MM.1S (cell line): ENCODE measurements around the gene UBIAD1.

Source experiments
- DNase-seq: peaks from one replicate; pipeline ENCODE4 v3.0.0-alpha.2; 2015
- H2AFZ ChIP-seq: fragments of 300-600 bp; sonication (generic); 2 replicates; pipeline ENCODE4 v1.6.0; 2016; ENCODE audit warnings: antibody characterized with exemption, low read length
- H3F3A ChIP-seq: fragments of 300-600 bp; sonication (generic); 2 replicates; pipeline ENCODE4 v1.6.1; 2016; ENCODE audit warnings: mild to moderate bottlenecking, antibody characterized with exemption, low read length, moderate library complexity, mixed read lengths; ENCODE audit not compliant: insufficient read depth
- H3K27ac ChIP-seq: fragments of 300-600 bp; sonication (generic); 2 replicates; pipeline ENCODE4 v1.5.1; 2016; ENCODE audit warnings: mild to moderate bottlenecking, low read length
- H3K27me3 ChIP-seq: fragments of 300-600 bp; sonication (generic); replicated peaks from 2 replicates; pipeline ENCODE4 v1.6.0; 2016; ENCODE audit warnings: low read length; ENCODE audit not compliant: insufficient read depth
- H3K36me3 ChIP-seq: fragments of 300-600 bp; sonication (generic); replicated peaks from 2 replicates; pipeline ENCODE4 v1.6.1; 2016; ENCODE audit warnings: mild to moderate bottlenecking, low read length, mixed read lengths; ENCODE audit not compliant: insufficient read depth
- H3K4me1 ChIP-seq: fragments of 300-600 bp; sonication (generic); 2 replicates; pipeline ENCODE4 v1.6.1; 2016; ENCODE audit warnings: low read length, mixed read lengths
- H3K4me2 ChIP-seq: fragments of 300-600 bp; sonication (generic); 2 replicates; pipeline ENCODE4 v1.6.0; 2016; ENCODE audit warnings: low read depth, low read length
- H3K4me3 ChIP-seq: fragments of 300-600 bp; sonication (generic); 2 replicates; pipeline ENCODE4 v1.5.1; 2016; ENCODE audit warnings: low read length, mixed read lengths
- H3K79me2 ChIP-seq: fragments of 300-600 bp; sonication (generic); 2 replicates; pipeline ENCODE4 v1.6.1; 2016; ENCODE audit warnings: mixed run types, low read length, mixed read lengths
- H3K9ac ChIP-seq: fragments of 300-600 bp; sonication (generic); 2 replicates; pipeline ENCODE4 v1.6.1; 2016; ENCODE audit warnings: low read length, mixed read lengths
- H3K9me2 ChIP-seq: fragments of 300-600 bp; sonication (generic); replicated peaks from 2 replicates; pipeline ENCODE4 v1.6.1; 2016; ENCODE audit warnings: mild to moderate bottlenecking, low read length, mixed read lengths; ENCODE audit not compliant: insufficient read depth
- H3K9me3 ChIP-seq: fragments of 300-600 bp; sonication (generic); replicated peaks from 2 replicates; pipeline ENCODE4 v1.6.1; 2016; ENCODE audit warnings: mild to moderate bottlenecking, low read length, mixed read lengths; ENCODE audit not compliant: insufficient read depth
- H4K20me1 ChIP-seq: fragments of 300-600 bp; sonication (generic); 2 replicates; pipeline ENCODE4 v1.6.1; 2016; ENCODE audit warnings: mild to moderate bottlenecking, low read length, moderate library complexity, mixed read lengths; ENCODE audit not compliant: insufficient read depth
- EZH2 ChIP-seq: fragments of 300-600 bp; sonication (generic); optimal IDR thresholded peaks from 2 replicates; pipeline ENCODE3; 2017; ENCODE audit warnings: low read depth, mild to moderate bottlenecking, antibody characterized with exemption, low read length, mixed read lengths
- EZH2phosphoT487 ChIP-seq: fragments of 300-600 bp; sonication (generic); IDR thresholded peaks from 2 replicates; pipeline ENCODE4 v1.6.1; 2018; ENCODE audit warnings: antibody characterized with exemption, low read length
- TF ChIP-seq, protein P1 (sequence below): fragments of 300-600 bp; sonication (generic); IDR thresholded peaks from 2 replicates; pipeline ENCODE4 v1.5.1; 2016; ENCODE audit warnings: antibody characterized with exemption, low read length, mixed read lengths

Gene UBIAD1

DNA sequence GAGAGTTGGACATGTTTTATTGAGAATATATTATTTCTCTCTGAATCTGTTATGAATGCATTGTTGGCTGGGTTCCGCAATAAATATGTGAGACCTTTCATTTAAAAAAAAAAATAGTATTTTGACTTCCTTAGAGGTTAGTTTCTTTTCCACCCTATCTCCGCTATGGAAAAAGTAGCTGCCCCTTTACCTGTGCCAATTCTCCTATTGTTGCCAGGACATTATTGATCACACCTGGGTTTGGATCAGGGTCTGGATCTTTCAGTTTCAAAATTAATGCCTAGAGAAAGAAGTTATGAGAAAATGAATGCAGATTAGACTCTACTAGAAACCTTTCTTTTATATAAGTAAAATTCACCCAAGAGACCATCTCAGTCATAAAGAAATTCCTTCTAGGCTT lies 39.8 kb upstream of the UBIAD1 start:
- DNase-seq: no peak

GRCh38 chr1:11237356-11237755 lies 35.6 kb upstream of the UBIAD1 start:
- Histone ChIP-seq H3K9me2 (no peaks in the 10 kb centered on the region), H4K20me1 (0 out of 2 replicates have a peak, but pooled peaks cover 3% of the 10 kb centered on the region), H3K4me2 (no peak overlapping the region), H3K27ac (no peak overlapping the region), H3K9me3 (no peaks in the 10 kb centered on the region), H3F3A (no peaks in the 10 kb centered on the region), H3K27me3 (no peaks in the 10 kb centered on the region), H3K79me2 (no peaks in the 10 kb centered on the region), H2AFZ (no peak overlapping the region), H3K4me3 (no peak overlapping the region), H3K36me3 (peaks cover 3% of the 10 kb centered on the region; the same call in 1 of the 2 replicates), H3K9ac (no peak overlapping the region), H3K4me1 (no peaks in the 10 kb centered on the region)
- DNase-seq: no peak
- TF ChIP-seq, protein P1, sequence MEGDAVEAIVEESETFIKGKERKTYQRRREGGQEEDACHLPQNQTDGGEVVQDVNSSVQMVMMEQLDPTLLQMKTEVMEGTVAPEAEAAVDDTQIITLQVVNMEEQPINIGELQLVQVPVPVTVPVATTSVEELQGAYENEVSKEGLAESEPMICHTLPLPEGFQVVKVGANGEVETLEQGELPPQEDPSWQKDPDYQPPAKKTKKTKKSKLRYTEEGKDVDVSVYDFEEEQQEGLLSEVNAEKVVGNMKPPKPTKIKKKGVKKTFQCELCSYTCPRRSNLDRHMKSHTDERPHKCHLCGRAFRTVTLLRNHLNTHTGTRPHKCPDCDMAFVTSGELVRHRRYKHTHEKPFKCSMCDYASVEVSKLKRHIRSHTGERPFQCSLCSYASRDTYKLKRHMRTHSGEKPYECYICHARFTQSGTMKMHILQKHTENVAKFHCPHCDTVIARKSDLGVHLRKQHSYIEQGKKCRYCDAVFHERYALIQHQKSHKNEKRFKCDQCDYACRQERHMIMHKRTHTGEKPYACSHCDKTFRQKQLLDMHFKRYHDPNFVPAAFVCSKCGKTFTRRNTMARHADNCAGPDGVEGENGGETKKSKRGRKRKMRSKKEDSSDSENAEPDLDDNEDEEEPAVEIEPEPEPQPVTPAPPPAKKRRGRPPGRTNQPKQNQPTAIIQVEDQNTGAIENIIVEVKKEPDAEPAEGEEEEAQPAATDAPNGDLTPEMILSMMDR: no peak
- TF ChIP-seq EZH2 (no peak), EZH2phosphoT487 (no peak)

More for the DNA sequence above, 39.8 kb upstream of the UBIAD1 start:
- H3K9ac ChIP-seq: no peak overlapping the region
- TF ChIP-seq EZH2: no peak
- TF ChIP-seq, protein P1: no peak
- no peak for TF ChIP-seq EZH2phosphoT487
- no peaks in the 10 kb centered on the region for H3K9me3 ChIP-seq
- H3K9me2 ChIP-seq: no peaks in the 10 kb centered on the region
- H3K4me2 ChIP-seq: no peak overlapping the region
- no peak overlapping the region for H3K4me3 ChIP-seq
- H3F3A ChIP-seq: 0 out of 2 replicates have a peak, but pooled peaks cover 3% of the 10 kb centered on the region
- H3K27me3 ChIP-seq: no peaks in the 10 kb centered on the region
- H2AFZ ChIP-seq: no peak overlapping the region
- no peaks in the 10 kb centered on the region for H4K20me1 ChIP-seq
- H3K27ac ChIP-seq: no peak overlapping the region
- no peaks in the 10 kb centered on the region; the same call in 1 of the 2 replicates for H3K4me1 ChIP-seq
- no peaks in the 10 kb centered on the region for H3K79me2 ChIP-seq
- no peaks in the 10 kb centered on the region; the same call in 1 of the 2 replicates for H3K36me3 ChIP-seq

- Histone ChIP-seq H4K20me1 (0 out of 2 replicates have a peak, but pooled peaks cover 3% of the 10 kb centered on the region), H3K9me2 (no peaks in the 10 kb centered on the region), H3K79me2 (no peaks in the 10 kb centered on the region), H3F3A (no peaks in the 10 kb centered on the region), H3K9me3 (no peaks in the 10 kb centered on the region), H3K9ac (no peak overlapping the region), H3K4me3 (no peak overlapping the region), H3K36me3 (peaks cover 3% of the 10 kb centered on the region; the same call in 1 of the 2 replicates), H3K27ac (no peak overlapping the region), H3K27me3 (no peaks in the 10 kb centered on the region), H2AFZ (no peak overlapping the region), H3K4me1 (no peaks in the 10 kb centered on the region), H3K4me2 (no peak overlapping the region)
- TF ChIP-seq, protein P1: no peak
- no peak for TF ChIP-seq EZH2phosphoT487
- TF ChIP-seq EZH2: no peak
- DNase-seq: no peak
Measured at GRCh38 chr1:11238311-11238710, 34.7 kb upstream of the UBIAD1 start.
